A549 (cell line): ENCODE data around the gene CD46.
"Not testable (repeated sequence)": the region's sequence is repeated elsewhere in the genome, so short reads cannot be mapped to it uniquely, and the experiment has no call there.

Experiments
- CTCF ChIP-seq: fragments of >200 bp; sonication (Bioruptor Twin); formaldehyde crosslinking; IDR thresholded peaks from 3 replicates; pipeline ENCODE4 v1.5.1; 2016
- MAX ChIP-seq: IDR thresholded peaks from 2 replicates; pipeline ENCODE4 v1.6.1; 2012

DNA sequence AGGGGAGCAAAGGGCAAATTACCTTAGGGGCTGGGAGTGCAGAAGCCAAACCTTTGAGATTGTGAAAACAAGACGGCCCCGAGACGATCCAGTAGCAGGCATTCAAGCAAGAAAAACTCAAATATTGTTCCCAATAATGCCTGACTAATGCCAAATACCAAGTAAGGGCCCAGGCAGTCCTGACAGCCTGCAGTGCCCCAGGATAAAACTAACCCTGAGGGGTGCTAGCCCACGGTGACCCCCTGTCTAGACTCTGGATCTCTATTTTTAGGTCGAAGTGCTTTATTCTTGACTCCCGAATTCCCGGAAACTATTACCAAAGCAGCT, 428 bp upstream of the CD46 start:
- TF ChIP-seq CTCF, MAX: not testable (repeated sequence)
